Naive B cell (primary cell): Measurements from ENCODE around the gene CLTRN. TPM values are rescaled to one million over a fixed set of nuclear protein-coding genes. Genes with fewer than 3 reads are reported as not detected.
"Not testable (repeated sequence)": the region's sequence is repeated elsewhere in the genome, so short reads cannot be mapped to it uniquely, and the experiment has no call there.

ENCODE experiments used
- ATAC-seq, 2 donors: fragments of 150-1000 bp; cut with Tn5 transposase; 2 replicates each; pipeline ENCODE4 v1.10.0; 2021; ENCODE audit warnings: low read depth in 2 of 2, mild to moderate bottlenecking in 2 of 2, moderate library complexity in 2 of 2
- DNase-seq: peaks from one replicate; pipeline ENCODE4 v3.0.0; 2022
- H3K27ac Mint-ChIP-seq, 6 donors: one replicate each; pipeline ENCODE4 v1.8.0; 2020 to 2022; ENCODE audit warnings: mild to moderate bottlenecking in 6 of 6, mixed read lengths in 6 of 6, moderate library complexity in 5 of 6, inconsistent platforms in 2 of 6
- H3K27me3 Mint-ChIP-seq, 3 donors: one replicate each; pipeline ENCODE4 v1.8.0; 2021 to 2022; ENCODE audit warnings: mixed read lengths in 3 of 3, mild to moderate bottlenecking in 1 of 3
- H3K36me3 Mint-ChIP-seq, 2 donors: one replicate each; pipeline ENCODE4 v1.8.0; 2020 to 2022; ENCODE audit warnings: mixed read lengths in 2 of 2, inconsistent platforms in 1 of 2, mild to moderate bottlenecking in 1 of 2
- H3K4me1 Mint-ChIP-seq, 3 donors: one replicate each; pipeline ENCODE4 v1.8.0; 2020 to 2022; ENCODE audit warnings: mixed read lengths in 3 of 3, inconsistent platforms in 1 of 3, mild to moderate bottlenecking in 1 of 3, moderate library complexity in 1 of 3
- H3K4me3 Mint-ChIP-seq, 8 donors: one replicate each; pipeline ENCODE4 v1.8.0; 2020 to 2022; ENCODE audit warnings: mild to moderate bottlenecking in 8 of 8, mixed read lengths in 8 of 8, moderate library complexity in 8 of 8, inconsistent platforms in 2 of 8
- H3K9me3 Mint-ChIP-seq, 7 donors: one replicate each; pipeline ENCODE4 v1.8.0; 2020 to 2022; ENCODE audit warnings: mixed read lengths in 7 of 7, mild to moderate bottlenecking in 5 of 7, inconsistent platforms in 2 of 7, moderate library complexity in 1 of 7
- polyA plus RNA-seq, 6 donors: library from polyadenylated mRNA; unstranded; fragments of 300-500 nt; fragmentation: Illumina TruSeq; gene quantifications; one replicate each; pipeline ENCODE4 v1.2.3, GENCODE V29; 2021; ENCODE audit warnings: low read depth in 6 of 6

The CLTRN gene
- polyA plus RNA-seq = under 1 TPM in 3 of 6 donors, not detected in 3; 0.28 to 0.44 (median 0.36) TPM

- ATAC-seq = no peak
- Mint-ChIP-seq H3K9me3 (no peaks in the 10 kb centered on the region), H3K36me3 (no peaks in the 10 kb centered on the region), H3K27me3 (peaks cover 6 to 48% (median 19%) of the 10 kb centered on the region in 3 donors), H3K4me3 (no peak within 1 kb of the TSS), H3K27ac (no peak within 1 kb of the TSS), H3K4me1 (no peaks in the 10 kb centered on the region)
- DNase-seq = no peak
These were observed at the start of gene CLTRN for GRCh38 chrX:15664487-15665444. TSS of gene CLTRN (minus strand) at chrX:15664805. CDS start at chrX:15664775, 30 bp downstream.

GRCh38 chrX:15704273-15704672 is 39.7 kb upstream of the CLTRN start:
- not testable (repeated sequence) for H3K27me3 Mint-ChIP-seq, H3K4me1 Mint-ChIP-seq, H3K4me3 Mint-ChIP-seq, ATAC-seq, DNase-seq, H3K9me3 Mint-ChIP-seq, H3K27ac Mint-ChIP-seq
- peaks cover 9 to 12% of the 10 kb centered on the region in 2 donors for H3K36me3 Mint-ChIP-seq

GRCh38 chrX:15703809-15704208 is 39.2 kb upstream of the CLTRN start:
- not testable (repeated sequence) for H3K9me3 Mint-ChIP-seq, H3K27me3 Mint-ChIP-seq, H3K4me3 Mint-ChIP-seq, DNase-seq, H3K27ac Mint-ChIP-seq, H3K4me1 Mint-ChIP-seq
- peaks cover 9 to 12% of the 10 kb centered on the region in 2 donors for H3K36me3 Mint-ChIP-seq
- peak; percentile 20 to 21 for ATAC-seq

DNA sequence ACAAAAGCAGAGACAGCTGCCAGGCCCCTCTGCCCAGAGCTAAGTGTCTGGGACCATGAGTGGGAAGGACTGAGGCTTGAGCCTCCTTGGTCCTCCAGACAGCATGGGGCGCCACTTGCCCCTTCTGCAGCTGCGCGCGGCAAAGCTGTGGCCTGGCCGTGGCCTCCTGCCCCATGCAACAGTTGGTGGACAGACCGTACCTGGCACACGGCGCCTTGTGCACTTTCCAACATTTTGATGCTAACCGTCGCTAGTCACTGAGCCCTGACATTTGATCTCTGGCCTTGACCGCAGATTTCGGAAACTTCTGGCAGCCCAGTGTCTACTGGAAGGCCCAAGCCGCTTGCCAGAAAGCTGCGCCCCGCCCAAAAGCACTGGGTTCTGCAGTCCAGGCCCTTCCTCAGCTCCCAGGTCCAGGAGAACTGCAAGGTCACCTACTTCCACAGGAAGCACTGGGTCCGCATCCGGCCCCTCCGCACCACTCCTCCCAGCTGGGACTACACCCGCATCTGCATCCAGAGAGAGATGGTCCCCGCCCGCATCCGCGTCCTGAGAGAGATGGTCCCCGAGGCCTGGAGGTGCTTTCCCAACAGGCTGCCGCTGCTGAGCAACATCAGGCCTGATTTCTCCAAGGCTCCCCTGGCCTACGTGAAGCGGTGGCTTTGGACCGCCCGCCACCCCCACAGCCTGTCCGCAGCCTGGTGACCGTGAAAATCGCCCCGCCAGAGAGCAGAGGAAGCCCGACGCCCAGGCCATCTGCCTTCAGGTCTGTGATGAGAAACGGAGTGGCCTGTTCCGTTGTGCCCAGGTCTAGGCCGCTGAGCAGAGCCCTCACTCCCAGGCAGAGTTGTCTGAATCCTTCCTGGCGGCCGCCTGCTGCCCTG is 38.1 kb upstream of the CLTRN start:
- peaks cover 9 to 13% of the 10 kb centered on the region in 2 donors for H3K36me3 Mint-ChIP-seq
- H3K4me1 Mint-ChIP-seq = no peaks in the 10 kb centered on the region
- H3K9me3 Mint-ChIP-seq = no peaks in the 10 kb centered on the region
- ATAC-seq = no peak
- no peak for DNase-seq
- H3K4me3 Mint-ChIP-seq = no peak overlapping the region
- H3K27me3 Mint-ChIP-seq = no peaks in the 10 kb centered on the region
- no peak overlapping the region for H3K27ac Mint-ChIP-seq

GRCh38 chrX:15696516-15696915 is 31.9 kb upstream of the CLTRN start:
- H3K27ac Mint-ChIP-seq = no peak overlapping the region
- peaks cover 33 to 36% of the 10 kb centered on the region in 2 donors for H3K36me3 Mint-ChIP-seq
- DNase-seq = no peak

DNA sequence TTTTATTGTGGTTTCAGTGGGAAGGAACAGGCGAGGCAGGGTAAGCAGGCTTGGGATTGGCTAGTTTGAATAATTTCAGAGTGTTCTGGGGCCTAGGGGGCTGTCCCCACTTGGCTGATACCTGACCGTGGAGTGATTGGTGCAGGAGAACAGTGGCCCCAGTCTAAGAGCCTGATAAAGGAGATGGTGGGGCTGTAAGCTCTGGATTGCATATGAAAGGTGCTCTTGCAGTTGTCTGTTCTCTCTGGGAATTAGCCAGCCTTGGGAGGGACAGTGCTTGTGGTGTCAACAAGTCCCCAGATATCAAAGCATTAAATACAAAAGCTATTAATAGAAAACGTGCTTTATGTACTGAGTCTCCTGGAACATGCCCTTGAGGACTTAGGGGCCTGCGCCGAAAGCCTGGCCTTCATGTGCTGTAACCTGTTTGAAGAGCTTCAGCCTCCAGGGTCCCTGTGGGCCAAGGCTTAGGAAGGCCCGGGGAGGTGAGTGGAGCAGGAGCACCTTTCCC is 30.4 kb upstream of the CLTRN start:
- H3K9me3 Mint-ChIP-seq = peaks cover 0 to 2% (median 0%) of the 10 kb centered on the region in 7 donors
- peak overlapping the region in 1 of 6 donors; percentile 75 for H3K27ac Mint-ChIP-seq
- peaks cover 38 to 45% of the 10 kb centered on the region in 2 donors for H3K36me3 Mint-ChIP-seq

More at GRCh38 chrX:15696516-15696915, 31.9 kb upstream of the CLTRN start:
- Mint-ChIP-seq H3K27me3 (no peaks in the 10 kb centered on the region), H3K4me3 (no peak overlapping the region), H3K4me1 (peaks cover 0 to 5% (median 0%) of the 10 kb centered on the region in 3 donors), H3K9me3 (peaks cover 0 to 2% (median 0%) of the 10 kb centered on the region in 7 donors)
- ATAC-seq = no peak

DNA sequence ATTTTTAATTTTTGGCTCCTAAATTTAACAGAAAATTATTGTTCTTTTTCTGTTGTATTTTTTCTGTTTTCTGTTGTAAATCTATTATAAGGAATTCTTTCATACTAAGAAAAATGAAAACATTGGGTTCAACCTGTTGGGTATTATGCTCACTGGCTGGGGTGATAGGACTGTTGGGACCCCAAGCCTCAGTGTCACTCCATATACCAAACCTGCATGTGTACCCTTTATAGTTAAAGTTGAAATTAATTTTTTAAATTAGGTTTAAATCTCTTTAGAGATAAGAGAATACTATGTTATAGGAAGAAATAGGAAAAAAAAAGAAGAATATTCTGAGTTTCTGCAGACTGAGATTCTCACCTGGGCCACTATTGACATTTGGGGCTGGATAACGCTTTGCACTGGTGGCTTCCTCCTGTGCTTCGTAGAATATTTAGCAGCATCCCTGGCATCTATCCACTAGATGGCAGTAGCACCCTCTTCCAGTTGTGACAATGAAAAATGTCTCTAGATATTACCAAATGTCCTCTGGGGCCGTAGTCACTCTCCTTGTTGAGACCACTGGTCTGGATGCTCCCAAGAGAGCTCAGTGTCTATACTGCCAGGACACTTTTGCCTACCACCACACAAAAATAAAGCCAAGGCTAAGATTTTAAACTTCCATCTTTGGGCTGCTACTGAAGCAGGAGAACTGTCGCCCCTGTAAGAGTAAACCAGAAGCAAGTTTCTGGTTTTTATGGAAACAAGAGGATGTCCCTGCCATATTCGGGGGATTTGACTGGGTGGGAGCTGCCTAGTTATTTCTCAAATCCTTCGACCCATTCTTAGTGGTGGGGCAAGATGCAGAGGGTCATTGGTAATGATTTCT is 22.4 kb upstream of the CLTRN start:
- H3K36me3 Mint-ChIP-seq = peaks cover 20% of the 10 kb centered on the region in 2 donors
- DNase-seq = peak; percentile 64

More for the DNA sequence above, 30.4 kb upstream of the CLTRN start:
- DNase-seq = no peak
- no peak for ATAC-seq
- H3K4me3 Mint-ChIP-seq = no peak overlapping the region
- H3K27me3 Mint-ChIP-seq = no peaks in the 10 kb centered on the region
- peaks cover 0 to 5% (median 0%) of the 10 kb centered on the region in 3 donors for H3K4me1 Mint-ChIP-seq

DNA sequence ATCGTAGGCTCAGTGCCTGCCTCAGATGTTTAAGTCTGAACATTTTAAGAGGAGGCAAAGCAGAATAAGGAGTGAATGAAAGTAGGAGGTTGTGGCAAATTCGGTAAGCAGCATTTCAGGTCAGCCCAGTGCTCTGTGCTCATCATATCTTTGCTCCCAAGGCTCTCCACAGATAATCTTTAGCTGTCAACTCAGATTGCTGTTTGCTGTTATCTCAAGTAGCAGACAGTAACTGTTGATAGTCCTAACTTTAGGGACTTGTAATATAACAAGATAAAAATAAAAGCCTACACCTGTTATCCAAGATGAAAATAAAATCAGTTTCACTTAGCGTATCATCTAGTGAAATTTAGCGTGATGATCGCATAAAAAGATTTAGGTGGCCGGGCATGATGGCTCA is 18.6 kb upstream of the CLTRN start:
- H3K9me3 Mint-ChIP-seq = no peaks in the 10 kb centered on the region
- H3K36me3 Mint-ChIP-seq = peaks cover 3 to 8% of the 10 kb centered on the region in 2 donors
- H3K27me3 Mint-ChIP-seq = no peaks in the 10 kb centered on the region
- ATAC-seq (no peak), DNase-seq (no peak)
- H3K4me3 Mint-ChIP-seq = no peak overlapping the region
- peak overlapping the region in 1 of 6 donors; percentile 14 for H3K27ac Mint-ChIP-seq
- peaks cover 6 to 24% (median 11%) of the 10 kb centered on the region in 3 donors for H3K4me1 Mint-ChIP-seq

More for the DNA sequence above, 22.4 kb upstream of the CLTRN start:
- Mint-ChIP-seq H3K9me3 (no peaks in the 10 kb centered on the region), H3K4me1 (peaks cover 0 to 12% (median 4%) of the 10 kb centered on the region in 3 donors), H3K27ac (peak overlapping the region in 2 of 6 donors; percentile 64 to 67), H3K27me3 (no peaks in the 10 kb centered on the region), H3K4me3 (no peak overlapping the region)
- peak; percentile 82 to 88 for ATAC-seq

DNA sequence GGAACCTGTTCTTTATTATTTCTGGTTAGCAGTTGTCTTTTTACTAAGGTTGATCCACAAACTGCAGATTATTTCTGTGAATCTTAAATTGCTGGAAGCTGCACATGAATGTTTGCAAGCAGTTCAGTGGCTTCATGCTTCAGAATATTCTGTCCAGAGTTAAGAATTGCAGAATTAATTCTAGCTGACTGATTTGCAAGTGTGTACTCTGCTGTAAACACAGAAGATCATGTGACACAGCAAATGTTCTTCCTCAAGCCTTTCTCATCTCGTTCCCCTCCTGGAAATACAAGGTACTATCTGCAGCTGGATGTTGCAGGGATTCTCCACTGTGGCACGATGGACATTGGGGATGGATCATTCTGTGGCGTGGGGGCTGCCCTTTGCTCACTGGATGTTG is 16.8 kb upstream of the CLTRN start:
- peaks cover 6 to 18% (median 16%) of the 10 kb centered on the region in 3 donors for H3K4me1 Mint-ChIP-seq
- peak overlapping the region in 1 of 6 donors; percentile 20 for H3K27ac Mint-ChIP-seq
- H3K36me3 Mint-ChIP-seq = peaks cover 5 to 11% of the 10 kb centered on the region in 2 donors
- H3K9me3 Mint-ChIP-seq = no peaks in the 10 kb centered on the region
- DNase-seq = no peak
- no peak for ATAC-seq
- no peaks in the 10 kb centered on the region for H3K27me3 Mint-ChIP-seq
- no peak overlapping the region for H3K4me3 Mint-ChIP-seq

- H3K27me3 Mint-ChIP-seq = no peaks in the 10 kb centered on the region
- no peaks in the 10 kb centered on the region for H3K9me3 Mint-ChIP-seq
- H3K27ac Mint-ChIP-seq = peak overlapping the region in 4 of 6 donors; percentile 6 to 76 (median 64)
- ATAC-seq = no peak
- no peak for DNase-seq
- H3K4me1 Mint-ChIP-seq = peaks cover 6 to 18% (median 17%) of the 10 kb centered on the region in 3 donors
- no peak overlapping the region for H3K4me3 Mint-ChIP-seq
- H3K36me3 Mint-ChIP-seq = peaks cover 5 to 11% of the 10 kb centered on the region in 2 donors
These were observed 15.8 kb upstream of the CLTRN start for GRCh38 chrX:15680401-15680800.

GRCh38 chrX:15679246-15679645 is 14.6 kb upstream of the CLTRN start:
- ATAC-seq = no peak

DNA sequence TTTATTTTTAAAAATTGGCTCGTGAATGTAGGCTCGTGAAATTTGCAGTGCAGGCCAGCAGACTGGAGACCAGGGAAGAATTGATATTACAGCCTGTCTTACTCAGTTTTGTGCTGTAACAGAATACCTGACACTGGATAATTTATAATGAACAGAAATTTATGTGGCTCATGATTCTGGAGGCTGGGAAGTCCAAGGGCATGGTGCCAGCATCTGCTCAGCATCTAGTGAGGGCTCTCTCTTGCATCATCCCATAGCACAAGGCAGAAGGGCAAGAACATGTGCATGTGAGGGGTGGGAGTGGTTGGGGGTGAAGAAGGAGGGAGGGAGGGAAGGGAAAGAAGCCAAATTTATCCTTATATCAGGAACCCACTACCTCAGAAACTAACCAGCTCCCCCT is 13.7 kb upstream of the CLTRN start:
- ATAC-seq (no peak), DNase-seq (no peak)
- H3K4me1 Mint-ChIP-seq = peaks cover 6 to 18% (median 14%) of the 10 kb centered on the region in 3 donors
- peaks cover 5 to 11% of the 10 kb centered on the region in 2 donors for H3K36me3 Mint-ChIP-seq
- no peaks in the 10 kb centered on the region for H3K9me3 Mint-ChIP-seq
- H3K27me3 Mint-ChIP-seq = no peaks in the 10 kb centered on the region
- no peak overlapping the region for H3K4me3 Mint-ChIP-seq
- no peak overlapping the region for H3K27ac Mint-ChIP-seq

More at GRCh38 chrX:15679246-15679645, 14.6 kb upstream of the CLTRN start:
- peak overlapping the region in 1 of 8 donors; percentile 45 for H3K4me3 Mint-ChIP-seq
- no peak for DNase-seq
- H3K27ac Mint-ChIP-seq = no peak overlapping the region
- H3K27me3 Mint-ChIP-seq = no peaks in the 10 kb centered on the region
- peaks cover 5 to 11% of the 10 kb centered on the region in 2 donors for H3K36me3 Mint-ChIP-seq
- peaks cover 6 to 18% (median 14%) of the 10 kb centered on the region in 3 donors for H3K4me1 Mint-ChIP-seq
- no peaks in the 10 kb centered on the region for H3K9me3 Mint-ChIP-seq
